Mucosa of descending colon (tissue), 3 donors: Measurements from ENCODE around the gene DDR2. TPM values are rescaled to one million over a fixed set of nuclear protein-coding genes. Genes with fewer than 3 reads are reported as not detected.

Experiments
- ATAC-seq: fragments of 200-7000 bp; cut with Tn5 transposase; one replicate; pipeline ENCODE4 v1.9.1; 2020; ENCODE audit warnings: mild to moderate bottlenecking, moderate library complexity
- DNase-seq, 3 donors: peaks; one replicate each; pipeline ENCODE4 v3.0.0-alpha.2; 2020
- H3K36me3 ChIP-seq: fragments of 200-600 bp; one replicate; pipeline ENCODE4 v1.8.0; 2021; ENCODE audit warnings: low read depth, mild to moderate bottlenecking
- H3K4me1 ChIP-seq: fragments of 200-600 bp; one replicate; pipeline ENCODE4 v1.8.0; 2021; ENCODE audit warnings: low read depth, mild to moderate bottlenecking
- H3K4me3 ChIP-seq: fragments of 200-600 bp; one replicate; pipeline ENCODE4 v1.8.0; 2021; ENCODE audit warnings: mild to moderate bottlenecking
- H3K9me3 ChIP-seq: fragments of 200-600 bp; one replicate; pipeline ENCODE4 v1.8.0; 2021; ENCODE audit warnings: mild to moderate bottlenecking
- CTCF ChIP-seq: fragments of 200-600 bp; IDR thresholded peaks from one replicate; pipeline ENCODE4 v1.8.0; 2022; ENCODE audit warnings: antibody characterized with exemption, mild to moderate bottlenecking
- intact Hi-C, 2 donors: fragments of 100-400 bp; cut with DNase I in 1 of 2; cut with micrococcal nuclease in 1 of 2; formaldehyde crosslinking; loops; one replicate each; pipeline versions ENCODE4 v1.11.0 to v1.11.1; 2022; cut with DNase I, micrococcal nuclease
- total RNA-seq, 3 donors: library from RNA; stranded (reverse); fragmentation: NEBNext Ultra II Directional in 2 of 3; extraction: Animal tissue kit (Norgen Biotek cat#: 25700) in 2 of 3; gene quantifications; one replicate each; pipeline versions ENCODE4 v1.2.1 to v1.2.4, GENCODE V29; 2021 to 2023
- donor health status: DM: no; HTN: no; CAD: no; lungs with moderate emphysema.
- donor health status: DM: no; HTN: no; CAD: no.
- donor health status: DM: no; HTN: yes; CAD: no.

The DDR2 gene
- total RNA-seq, 3 donors from 2014 or later = 13.3 to 203 (median 28.0) TPM

- Histone ChIP-seq H3K36me3 (no peaks in the 10 kb centered on the region), H3K9me3 (no peaks in the 10 kb centered on the region), H3K4me1 (no peaks in the 10 kb centered on the region), H3K4me3 (no peak overlapping the region)
- ATAC-seq (no peak), DNase-seq (no peak)
- no peak for TF ChIP-seq CTCF
- intact Hi-C loops = no loop called here
Measured at GRCh38 chr1:162710780-162711465, 78.7 kb downstream of the DDR2 start.

GRCh38 chr1:162712317-162713029 is 80.2 kb downstream of the DDR2 start:
- no peak for ATAC-seq
- Histone ChIP-seq H3K4me3 (no peak overlapping the region), H3K36me3 (no peaks in the 10 kb centered on the region), H3K4me1 (no peaks in the 10 kb centered on the region), H3K9me3 (no peaks in the 10 kb centered on the region)
- no peak for TF ChIP-seq CTCF
- intact Hi-C loops = no loop called here
- no peak for DNase-seq

GRCh38 chr1:162716123-162716522 is 83.9 kb downstream of the DDR2 start:
- no peak for DNase-seq
- no peak for ATAC-seq
- intact Hi-C loops = no loop called here
- Histone ChIP-seq H3K9me3 (no peaks in the 10 kb centered on the region), H3K36me3 (no peaks in the 10 kb centered on the region), H3K4me1 (no peaks in the 10 kb centered on the region), H3K4me3 (no peak overlapping the region)
- no peak for TF ChIP-seq CTCF

GRCh38 chr1:162716552-162716951 is 84.3 kb downstream of the DDR2 start:
- DNase-seq = no peak
- Histone ChIP-seq H3K4me1 (no peaks in the 10 kb centered on the region), H3K9me3 (no peaks in the 10 kb centered on the region), H3K4me3 (no peak overlapping the region), H3K36me3 (no peaks in the 10 kb centered on the region)
- intact Hi-C loops = no loop called here
- no peak for TF ChIP-seq CTCF
- no peak for ATAC-seq

- no peak for ATAC-seq
- H3K4me1 ChIP-seq = no peaks in the 10 kb centered on the region
- no peaks in the 10 kb centered on the region for H3K9me3 ChIP-seq
- TF ChIP-seq CTCF = no peak
- no peaks in the 10 kb centered on the region for H3K36me3 ChIP-seq
- no peak for DNase-seq
- H3K4me3 ChIP-seq = no peak overlapping the region
- intact Hi-C loops = no loop called here
Measured at GRCh38 chr1:162717548-162718184, 85.4 kb downstream of the DDR2 start.
